ENCODE data around the gene CLTC. TPM values are rescaled to one million over a fixed set of nuclear protein-coding genes. Genes with fewer than 3 reads are reported as not detected.

The CLTC gene
- total and polyA plus RNA-seq, 10 donors: 47.8 to 289 (median 236) TPM

DNA sequence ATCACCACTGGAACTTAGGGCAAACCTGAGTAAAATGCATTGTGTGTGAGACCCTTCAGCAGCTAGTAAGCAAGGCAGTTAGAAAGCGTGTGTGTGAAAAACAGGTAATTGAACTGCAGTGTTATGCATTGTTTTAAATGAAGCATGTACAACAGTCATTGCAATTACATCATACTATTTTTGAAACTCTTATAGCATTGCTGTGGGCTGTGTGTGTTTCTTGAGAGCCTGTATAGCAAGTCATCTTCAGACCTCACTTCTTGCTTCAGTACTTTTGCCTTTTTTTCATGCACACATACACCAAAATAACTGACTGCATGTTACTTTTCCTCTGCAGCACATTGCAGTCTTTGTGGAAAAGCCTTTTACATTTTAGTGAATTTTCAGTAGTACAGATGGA, 68.3 kb downstream of the CLTC start:
- peaks cover 0 to 21% (median 0%) of the 10 kb centered on the region in 6 donors for H3K4me1 ChIP-seq
- DNase-seq: no peak
- TF ChIP-seq, protein P1, sequence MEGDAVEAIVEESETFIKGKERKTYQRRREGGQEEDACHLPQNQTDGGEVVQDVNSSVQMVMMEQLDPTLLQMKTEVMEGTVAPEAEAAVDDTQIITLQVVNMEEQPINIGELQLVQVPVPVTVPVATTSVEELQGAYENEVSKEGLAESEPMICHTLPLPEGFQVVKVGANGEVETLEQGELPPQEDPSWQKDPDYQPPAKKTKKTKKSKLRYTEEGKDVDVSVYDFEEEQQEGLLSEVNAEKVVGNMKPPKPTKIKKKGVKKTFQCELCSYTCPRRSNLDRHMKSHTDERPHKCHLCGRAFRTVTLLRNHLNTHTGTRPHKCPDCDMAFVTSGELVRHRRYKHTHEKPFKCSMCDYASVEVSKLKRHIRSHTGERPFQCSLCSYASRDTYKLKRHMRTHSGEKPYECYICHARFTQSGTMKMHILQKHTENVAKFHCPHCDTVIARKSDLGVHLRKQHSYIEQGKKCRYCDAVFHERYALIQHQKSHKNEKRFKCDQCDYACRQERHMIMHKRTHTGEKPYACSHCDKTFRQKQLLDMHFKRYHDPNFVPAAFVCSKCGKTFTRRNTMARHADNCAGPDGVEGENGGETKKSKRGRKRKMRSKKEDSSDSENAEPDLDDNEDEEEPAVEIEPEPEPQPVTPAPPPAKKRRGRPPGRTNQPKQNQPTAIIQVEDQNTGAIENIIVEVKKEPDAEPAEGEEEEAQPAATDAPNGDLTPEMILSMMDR (IDR thresholded peaks at IDR 0.05 in 8 of 11, conservative IDR thresholded peaks at IDR 0.05 in 3 of 11): no peak
- no peak for TF ChIP-seq POLR2A (IDR thresholded peaks at IDR 0.05)
- TF ChIP-seq POLR2AphosphoS5 (IDR thresholded peaks at IDR 0.05): no peak
- 80 to 97% (median 89%) methylated on average over 1 of the region's 1 CpG for whole genome bisulfite sequencing, 5 donors
- H3K4me3 ChIP-seq: no peak overlapping the region
- peak overlapping the region in 1 of 8 donors; percentile 9 for H3K27ac ChIP-seq
- H3K9me3 ChIP-seq: no peaks in the 10 kb centered on the region
- H3K27me3 ChIP-seq (replicated peaks in 1 of 7): no peaks in the 10 kb centered on the region
- peaks cover 8 to 100% (median 90%) of the 10 kb centered on the region in 6 donors for H3K36me3 ChIP-seq
- intact Hi-C loops (cut with DNase I; ENCODE audit: low total_unique reads): no loop called here

DNA sequence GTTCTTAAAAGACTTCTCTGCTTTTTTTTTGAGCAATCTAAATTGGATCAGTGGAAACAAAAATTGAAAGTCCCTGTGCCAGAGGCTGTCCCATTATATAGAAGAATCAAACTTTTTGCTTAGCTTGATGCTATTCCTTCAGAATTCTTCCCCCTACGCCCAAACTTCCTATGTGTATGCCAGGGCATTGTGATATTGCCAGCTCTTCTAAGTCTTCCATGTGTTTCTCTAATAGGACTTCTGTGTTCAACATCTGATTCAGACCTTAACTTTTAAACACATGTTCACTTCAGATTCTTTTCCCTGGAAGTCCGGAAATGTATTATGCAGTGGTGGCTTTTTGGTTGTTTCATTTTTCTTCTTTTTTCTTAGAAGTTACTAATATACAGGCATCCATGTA, 68.8 kb downstream of the CLTC start:
- H3K36me3 ChIP-seq: peaks cover 5 to 100% (median 89%) of the 10 kb centered on the region in 6 donors
- TF ChIP-seq POLR2AphosphoS5 (IDR thresholded peaks at IDR 0.05) (no peak), POLR2A (IDR thresholded peaks at IDR 0.05) (no peak)
- TF ChIP-seq, protein P1 (IDR thresholded peaks at IDR 0.05 in 8 of 11, conservative IDR thresholded peaks at IDR 0.05 in 3 of 11): no peak
- H3K4me1 ChIP-seq: peaks cover 0 to 21% (median 0%) of the 10 kb centered on the region in 6 donors
- H3K27me3 ChIP-seq (replicated peaks in 1 of 7): no peaks in the 10 kb centered on the region
- H3K9me3 ChIP-seq: no peaks in the 10 kb centered on the region
- peak overlapping the region in 1 of 8 donors; percentile 9 for H3K27ac ChIP-seq
- H3K4me3 ChIP-seq: no peak overlapping the region
- DNase-seq: no peak
- intact Hi-C loops (cut with DNase I; ENCODE audit: low total_unique reads): no loop called here
- 79 to 91% (median 86%) methylated on average over 2 of the region's 2 CpGs for WGBS, 5 donors

DNA sequence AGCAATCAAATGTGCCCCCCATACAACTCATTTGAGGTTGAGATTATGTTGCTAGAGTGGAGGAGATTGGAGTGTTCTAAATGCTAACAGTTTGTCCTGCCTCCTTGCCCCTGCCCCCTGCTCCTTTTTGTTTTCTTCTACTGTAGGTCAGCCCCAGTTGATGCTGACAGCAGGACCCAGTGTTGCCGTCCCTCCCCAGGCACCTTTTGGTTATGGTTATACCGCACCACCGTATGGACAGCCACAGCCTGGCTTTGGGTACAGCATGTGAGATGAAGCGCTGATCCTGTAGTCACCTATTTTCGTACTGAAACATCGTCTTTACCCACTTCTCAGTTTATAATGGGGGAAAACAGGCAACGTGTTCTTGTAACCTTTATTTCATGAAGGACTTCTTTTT, 73.9 kb downstream of the CLTC start:
- H3K27me3 ChIP-seq (replicated peaks in 1 of 7): no peaks in the 10 kb centered on the region
- H3K27ac ChIP-seq: no peak overlapping the region
- DNase-seq: no peak
- no peaks in the 10 kb centered on the region for H3K9me3 ChIP-seq
- H3K36me3 ChIP-seq: peaks cover 3 to 100% (median 87%) of the 10 kb centered on the region in 6 donors
- peaks cover 0 to 36% (median 3%) of the 10 kb centered on the region in 6 donors for H3K4me1 ChIP-seq
- WGBS, 5 donors: 92 to 96% (median 93%) methylated on average over 7 of the region's 7 CpGs
- no peak overlapping the region for H3K4me3 ChIP-seq
- intact Hi-C loops (cut with DNase I; ENCODE audit: low total_unique reads): no loop called here
- TF ChIP-seq POLR2AphosphoS5 (IDR thresholded peaks at IDR 0.05) (no peak), POLR2A (IDR thresholded peaks at IDR 0.05) (no peak)
- TF ChIP-seq, protein P1 (IDR thresholded peaks at IDR 0.05 in 8 of 11, conservative IDR thresholded peaks at IDR 0.05 in 3 of 11): no peak

DNA sequence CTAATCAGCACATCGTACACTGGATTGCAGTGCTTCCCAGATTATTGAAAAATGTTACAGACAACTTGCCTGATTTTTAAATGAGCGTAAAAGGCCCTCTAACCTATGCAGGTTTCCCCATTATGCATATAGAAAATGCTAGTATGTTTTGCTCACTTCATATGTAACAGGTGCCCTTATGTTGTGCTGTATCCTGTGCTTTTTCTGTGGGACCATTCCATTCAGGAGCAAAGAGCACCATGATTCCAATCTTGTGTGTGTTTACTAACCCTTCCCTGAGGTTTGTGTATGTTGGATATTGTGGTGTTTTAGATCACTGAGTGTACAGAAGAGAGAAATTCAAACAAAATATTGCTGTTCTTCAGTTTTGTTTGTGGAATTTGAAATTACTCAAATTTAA, 74.6 kb downstream of the CLTC start:
- H3K27ac ChIP-seq: peak overlapping the region in 1 of 8 donors; percentile 1
- WGBS, 5 donors: 93 to 99% (median 94%) methylated on average over 2 of the region's 2 CpGs
- H3K9me3 ChIP-seq: no peaks in the 10 kb centered on the region
- no peak overlapping the region for H3K4me3 ChIP-seq
- H3K27me3 ChIP-seq (replicated peaks in 1 of 7): no peaks in the 10 kb centered on the region
- TF ChIP-seq POLR2A (IDR thresholded peaks at IDR 0.05): no peak
- TF ChIP-seq POLR2AphosphoS5 (IDR thresholded peaks at IDR 0.05): no peak
- TF ChIP-seq, protein P1 (IDR thresholded peaks at IDR 0.05 in 8 of 11, conservative IDR thresholded peaks at IDR 0.05 in 3 of 11): no peak
- intact Hi-C loops (cut with DNase I; ENCODE audit: low total_unique reads): no loop called here
- peaks cover 3 to 100% (median 89%) of the 10 kb centered on the region in 6 donors for H3K36me3 ChIP-seq
- H3K4me1 ChIP-seq: peaks cover 0 to 36% (median 4%) of the 10 kb centered on the region in 6 donors
- no peak for DNase-seq

All from spleen (tissue), 11 donors.